SU-DHL-6 (cell line): ENCODE measurements around the gene DIAPH3.

Experiments used
- H2AFZ ChIP-seq: fragments of 200-600 bp; sonication (generic); 2 replicates; pipeline ENCODE4 v1.6.1; 2014; ENCODE audit warnings: low read depth, mild to moderate bottlenecking, moderate library complexity, mixed read lengths, antibody characterized with exemption, low read length; ENCODE audit not compliant: severe bottlenecking
- H3F3A ChIP-seq: fragments of 200-600 bp; shearing (Covaris generic); 2 replicates; pipeline ENCODE4 v1.6.0; 2016; ENCODE audit warnings: antibody characterized with exemption, mild to moderate bottlenecking; ENCODE audit not compliant: insufficient read depth
- H3K27ac ChIP-seq: fragments of 200-600 bp; sonication (generic); 2 replicates; pipeline ENCODE4 v1.5.1; 2016; ENCODE audit warnings: low read depth, mild to moderate bottlenecking, low read length, moderate library complexity, mixed read lengths
- H3K27me3 ChIP-seq: fragments of 200-600 bp; sonication (generic), shearing (Covaris generic); 2 replicates; pipeline ENCODE4 v1.6.0; 2014; ENCODE audit warnings: mild to moderate bottlenecking, low read length
- H3K36me3 ChIP-seq: fragments of 200-600 bp; sonication (generic); 2 replicates; pipeline ENCODE4 v1.6.1; 2014; ENCODE audit warnings: mild to moderate bottlenecking, low read length, mixed read lengths
- H3K4me2 ChIP-seq: fragments of 300-600, 200-600 bp; shearing (Covaris generic), sonication (generic); 2 replicates; pipeline ENCODE4 v1.6.0; 2014; ENCODE audit warnings: low read length, low read depth, mild to moderate bottlenecking; ENCODE audit not compliant: poor library complexity, severe bottlenecking
- H3K4me3 ChIP-seq: fragments of 200-600 bp; sonication (generic); 2 replicates; pipeline ENCODE4 v1.5.1; 2014; ENCODE audit warnings: antibody characterized with exemption, low read length, mild to moderate bottlenecking, mixed read lengths; ENCODE audit not compliant: insufficient read depth, poor library complexity, severe bottlenecking
- H3K79me2 ChIP-seq: fragments of 200-600 bp; sonication (generic); 2 replicates; pipeline ENCODE4 v1.6.1; 2014; ENCODE audit warnings: mild to moderate bottlenecking, low read length, moderate library complexity; ENCODE audit not compliant: insufficient read depth
- H3K9ac ChIP-seq: fragments of 200-600 bp; sonication (generic); 2 replicates; pipeline ENCODE4 v1.7.0; 2014; ENCODE audit warnings: mild to moderate bottlenecking, low read length
- H3K9me2 ChIP-seq: fragments of 200-600 bp; sonication (generic); replicated peaks from 2 replicates; pipeline ENCODE4 v1.6.1; 2014; ENCODE audit warnings: low read length; ENCODE audit not compliant: insufficient read depth
- H3K9me3 ChIP-seq: fragments of 200-600 bp; sonication (generic); 2 replicates; pipeline ENCODE4 v1.6.1; 2014; ENCODE audit warnings: low read length, mixed read lengths; ENCODE audit not compliant: insufficient read depth
- H4K20me1 ChIP-seq: fragments of 200-600 bp; sonication (generic); 2 replicates; pipeline ENCODE4 v1.6.1; 2014; ENCODE audit warnings: low read depth, mild to moderate bottlenecking, antibody characterized with exemption, low read length, moderate library complexity, mixed read lengths
- EZH2phosphoT487 ChIP-seq: fragments of 200-600 bp; sonication (generic), shearing (Covaris generic); conservative IDR thresholded peaks from 2 replicates; pipeline ENCODE4 v1.6.1; 2018; ENCODE audit warnings: mild to moderate bottlenecking, antibody characterized with exemption, low read length, moderate library complexity, mixed read lengths
- TF ChIP-seq, protein P1 (sequence below): fragments of 200-600 bp; sonication (generic); IDR thresholded peaks from one replicate; pipeline ENCODE4 v1.5.1; 2017; ENCODE audit warnings: antibody characterized with exemption, mild to moderate bottlenecking, low read length, moderate library complexity; ENCODE audit not compliant: insufficient read depth, poor library complexity, severe bottlenecking

The DIAPH3 gene

DNA sequence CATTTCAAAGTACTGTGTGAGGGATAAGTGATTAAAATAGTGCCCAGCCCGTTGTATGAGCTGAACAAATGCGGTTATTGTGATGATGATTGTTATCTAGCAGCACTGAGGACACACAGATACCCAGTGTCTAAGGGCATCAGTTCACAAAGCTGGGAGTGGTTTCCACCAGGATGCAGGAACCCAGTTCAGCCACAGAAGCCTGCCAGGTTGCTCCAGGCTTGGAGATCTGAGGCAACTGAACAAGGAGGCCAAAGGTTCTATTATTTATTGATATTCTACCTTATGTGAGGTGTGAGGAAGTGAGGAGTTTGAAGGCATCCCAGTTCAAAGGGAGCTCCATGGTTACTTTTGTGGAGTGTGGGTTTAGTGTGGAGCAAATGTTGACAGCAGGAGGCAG is 13.2 kb downstream of the DIAPH3 start:
- Histone ChIP-seq H2AFZ (no peak overlapping the region), H3K79me2 (peaks cover 91% of the 10 kb centered on the region), H3K4me2 (no peak overlapping the region)

DNA sequence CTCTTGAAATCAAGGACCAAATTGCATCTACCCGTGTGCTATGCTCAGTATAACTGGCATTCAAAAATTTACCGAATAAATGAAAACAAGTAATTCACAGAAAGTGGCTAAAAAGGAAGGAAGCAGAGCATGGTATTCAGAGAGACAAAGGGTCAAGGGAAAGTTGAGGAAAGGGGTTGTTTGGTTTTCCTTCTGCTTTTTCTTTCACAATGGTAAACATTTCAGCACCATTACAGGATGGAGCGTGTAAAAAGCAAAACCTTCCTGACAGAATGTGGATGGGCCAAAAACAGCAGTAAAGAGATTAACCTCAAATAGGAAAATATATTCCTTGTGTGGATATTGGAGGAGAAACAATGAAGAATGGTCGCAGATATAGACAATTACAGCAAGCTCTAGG is 14.8 kb downstream of the DIAPH3 start:
- no peak overlapping the region for H3K27ac ChIP-seq
- H3K79me2 ChIP-seq = peaks cover 90% of the 10 kb centered on the region
- no peaks in the 10 kb centered on the region; the same call in 1 of the 2 replicates for H3F3A ChIP-seq
- H3K9ac ChIP-seq = no peak overlapping the region
- H3K27me3 ChIP-seq = no peaks in the 10 kb centered on the region
- no peaks in the 10 kb centered on the region for H3K9me2 ChIP-seq
- H4K20me1 ChIP-seq = no peaks in the 10 kb centered on the region; the same call in 1 of the 2 replicates
- no peak overlapping the region for H3K4me2 ChIP-seq
- no peak overlapping the region for H2AFZ ChIP-seq
- H3K4me3 ChIP-seq = no peak overlapping the region
- TF ChIP-seq, protein P1, sequence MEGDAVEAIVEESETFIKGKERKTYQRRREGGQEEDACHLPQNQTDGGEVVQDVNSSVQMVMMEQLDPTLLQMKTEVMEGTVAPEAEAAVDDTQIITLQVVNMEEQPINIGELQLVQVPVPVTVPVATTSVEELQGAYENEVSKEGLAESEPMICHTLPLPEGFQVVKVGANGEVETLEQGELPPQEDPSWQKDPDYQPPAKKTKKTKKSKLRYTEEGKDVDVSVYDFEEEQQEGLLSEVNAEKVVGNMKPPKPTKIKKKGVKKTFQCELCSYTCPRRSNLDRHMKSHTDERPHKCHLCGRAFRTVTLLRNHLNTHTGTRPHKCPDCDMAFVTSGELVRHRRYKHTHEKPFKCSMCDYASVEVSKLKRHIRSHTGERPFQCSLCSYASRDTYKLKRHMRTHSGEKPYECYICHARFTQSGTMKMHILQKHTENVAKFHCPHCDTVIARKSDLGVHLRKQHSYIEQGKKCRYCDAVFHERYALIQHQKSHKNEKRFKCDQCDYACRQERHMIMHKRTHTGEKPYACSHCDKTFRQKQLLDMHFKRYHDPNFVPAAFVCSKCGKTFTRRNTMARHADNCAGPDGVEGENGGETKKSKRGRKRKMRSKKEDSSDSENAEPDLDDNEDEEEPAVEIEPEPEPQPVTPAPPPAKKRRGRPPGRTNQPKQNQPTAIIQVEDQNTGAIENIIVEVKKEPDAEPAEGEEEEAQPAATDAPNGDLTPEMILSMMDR = no peak
- no peak for TF ChIP-seq EZH2phosphoT487
- H3K36me3 ChIP-seq = no peaks in the 10 kb centered on the region
- no peaks in the 10 kb centered on the region for H3K9me3 ChIP-seq

More for the DNA sequence above, 13.2 kb downstream of the DIAPH3 start:
- no peaks in the 10 kb centered on the region; the same call in 1 of the 2 replicates for H4K20me1 ChIP-seq
- H3K9ac ChIP-seq = no peak overlapping the region
- H3K36me3 ChIP-seq = no peaks in the 10 kb centered on the region
- no peaks in the 10 kb centered on the region for H3K27me3 ChIP-seq
- no peak overlapping the region for H3K4me3 ChIP-seq
- no peaks in the 10 kb centered on the region; the same call in 1 of the 2 replicates for H3F3A ChIP-seq
- H3K27ac ChIP-seq = no peak overlapping the region
- no peaks in the 10 kb centered on the region for H3K9me3 ChIP-seq
- no peaks in the 10 kb centered on the region for H3K9me2 ChIP-seq
- TF ChIP-seq EZH2phosphoT487 = no peak
- TF ChIP-seq, protein P1 = no peak

GRCh38 chr13:60147361-60147760 is 16.4 kb downstream of the DIAPH3 start:
- no peaks in the 10 kb centered on the region for H3K9me2 ChIP-seq
- no peaks in the 10 kb centered on the region for H4K20me1 ChIP-seq
- no peaks in the 10 kb centered on the region for H3K9me3 ChIP-seq
- no peaks in the 10 kb centered on the region for H3K27me3 ChIP-seq
- no peak overlapping the region for H3K4me2 ChIP-seq
- H3K9ac ChIP-seq = no peak overlapping the region
- no peak overlapping the region for H3K4me3 ChIP-seq
- no peak overlapping the region for H3K27ac ChIP-seq
- peaks cover 92% of the 10 kb centered on the region for H3K79me2 ChIP-seq
- H2AFZ ChIP-seq = no peak overlapping the region
- TF ChIP-seq, protein P1 = no peak
- no peak for TF ChIP-seq EZH2phosphoT487
- H3F3A ChIP-seq = no peaks in the 10 kb centered on the region; the same call in 1 of the 2 replicates
- H3K36me3 ChIP-seq = no peaks in the 10 kb centered on the region
